Hippocampal formation (tissue), 2 donors: ENCODE results near the gene CFAP90.
A peak's percentile ranks its signal among the peaks of the same experiment; 100 is the strongest.

Experiments
- DNase-seq, 2 donors: peaks; one replicate each; lab custom pipeline; 2025; lab: John Stamatoyannopoulos, UW

The CFAP90 gene

GRCh38 chr5:7868427-7868772, 17.5 kb upstream of the CFAP90 start:
- no peak for DNase-seq

GRCh38 chr5:7867260-7867659, 16.3 kb upstream of the CFAP90 start:
- DNase-seq, result no peak

- DNase-seq, result no peak
Observed at GRCh38 chr5:7866196-7866595, 15.3 kb upstream of the CFAP90 start.

GRCh38 chr5:7857926-7858632, 7.1 kb upstream of the CFAP90 start:
- DNase-seq, result no peak

- no peak for DNase-seq
Observed at GRCh38 chr5:7857361-7857760, 6.4 kb upstream of the CFAP90 start.

GRCh38 chr5:7856855-7857254, 5.9 kb upstream of the CFAP90 start:
- DNase-seq, result peak; percentile 53 to 78

GRCh38 chr5:7855611-7856010, 4.7 kb upstream of the CFAP90 start:
- no peak for DNase-seq

GRCh38 chr5:7852988-7853387, 2.1 kb upstream of the CFAP90 start:
- DNase-seq, result no peak

- DNase-seq, result no peak
Observed at GRCh38 chr5:7852542-7852941, 1.6 kb upstream of the CFAP90 start.

GRCh38 chr5:7851617-7852289, 820 bp upstream of the CFAP90 start:
- no peak for DNase-seq

- no peak for DNase-seq
Observed at GRCh38 chr5:7851240-7851592, 283 bp upstream of the CFAP90 start.

GRCh38 chr5:7849681-7850394, 1.1 kb downstream of the CFAP90 start:
- DNase-seq, result peak in 1 of 2 donors; percentile 18

GRCh38 chr5:7848296-7848695, 2.6 kb downstream of the CFAP90 start:
- DNase-seq, result no peak

- DNase-seq, result no peak
Observed at GRCh38 chr5:7846327-7846726, 4.6 kb downstream of the CFAP90 start.

GRCh38 chr5:7845557-7845956, 5.4 kb downstream of the CFAP90 start:
- DNase-seq, result no peak

- no peak for DNase-seq
Observed at GRCh38 chr5:7844901-7845300, 6.0 kb downstream of the CFAP90 start.

GRCh38 chr5:7842531-7842930, 8.4 kb downstream of the CFAP90 start:
- no peak for DNase-seq

- no peak for DNase-seq
Observed at GRCh38 chr5:7837403-7837802, 13.5 kb downstream of the CFAP90 start.

- no peak for DNase-seq
Observed at GRCh38 chr5:7834982-7835381, 16.0 kb downstream of the CFAP90 start.

GRCh38 chr5:7828269-7828668, 22.7 kb downstream of the CFAP90 start:
- DNase-seq, result no peak

GRCh38 chr5:7827610-7828009, 23.3 kb downstream of the CFAP90 start:
- DNase-seq, result peak in 1 of 2 donors; percentile 52

GRCh38 chr5:7825630-7826029, 25.3 kb downstream of the CFAP90 start:
- DNase-seq, result no peak

- DNase-seq, result no peak
Observed at GRCh38 chr5:7824995-7825394, 25.9 kb downstream of the CFAP90 start.
